HG03442 (cell line): ENCODE measurements around the gene SCAF1.
A peak's percentile ranks its signal among the peaks of the same experiment; 100 is the strongest.

Experiments used
- ATAC-seq: cut with Tn5 transposase; IDR thresholded peaks from one replicate; pipeline ENCODE4 v1.9.1; 2021; ENCODE audit warnings: mild to moderate bottlenecking, moderate library complexity; ENCODE audit not compliant: unreplicated experiment

The SCAF1 gene, protein sequence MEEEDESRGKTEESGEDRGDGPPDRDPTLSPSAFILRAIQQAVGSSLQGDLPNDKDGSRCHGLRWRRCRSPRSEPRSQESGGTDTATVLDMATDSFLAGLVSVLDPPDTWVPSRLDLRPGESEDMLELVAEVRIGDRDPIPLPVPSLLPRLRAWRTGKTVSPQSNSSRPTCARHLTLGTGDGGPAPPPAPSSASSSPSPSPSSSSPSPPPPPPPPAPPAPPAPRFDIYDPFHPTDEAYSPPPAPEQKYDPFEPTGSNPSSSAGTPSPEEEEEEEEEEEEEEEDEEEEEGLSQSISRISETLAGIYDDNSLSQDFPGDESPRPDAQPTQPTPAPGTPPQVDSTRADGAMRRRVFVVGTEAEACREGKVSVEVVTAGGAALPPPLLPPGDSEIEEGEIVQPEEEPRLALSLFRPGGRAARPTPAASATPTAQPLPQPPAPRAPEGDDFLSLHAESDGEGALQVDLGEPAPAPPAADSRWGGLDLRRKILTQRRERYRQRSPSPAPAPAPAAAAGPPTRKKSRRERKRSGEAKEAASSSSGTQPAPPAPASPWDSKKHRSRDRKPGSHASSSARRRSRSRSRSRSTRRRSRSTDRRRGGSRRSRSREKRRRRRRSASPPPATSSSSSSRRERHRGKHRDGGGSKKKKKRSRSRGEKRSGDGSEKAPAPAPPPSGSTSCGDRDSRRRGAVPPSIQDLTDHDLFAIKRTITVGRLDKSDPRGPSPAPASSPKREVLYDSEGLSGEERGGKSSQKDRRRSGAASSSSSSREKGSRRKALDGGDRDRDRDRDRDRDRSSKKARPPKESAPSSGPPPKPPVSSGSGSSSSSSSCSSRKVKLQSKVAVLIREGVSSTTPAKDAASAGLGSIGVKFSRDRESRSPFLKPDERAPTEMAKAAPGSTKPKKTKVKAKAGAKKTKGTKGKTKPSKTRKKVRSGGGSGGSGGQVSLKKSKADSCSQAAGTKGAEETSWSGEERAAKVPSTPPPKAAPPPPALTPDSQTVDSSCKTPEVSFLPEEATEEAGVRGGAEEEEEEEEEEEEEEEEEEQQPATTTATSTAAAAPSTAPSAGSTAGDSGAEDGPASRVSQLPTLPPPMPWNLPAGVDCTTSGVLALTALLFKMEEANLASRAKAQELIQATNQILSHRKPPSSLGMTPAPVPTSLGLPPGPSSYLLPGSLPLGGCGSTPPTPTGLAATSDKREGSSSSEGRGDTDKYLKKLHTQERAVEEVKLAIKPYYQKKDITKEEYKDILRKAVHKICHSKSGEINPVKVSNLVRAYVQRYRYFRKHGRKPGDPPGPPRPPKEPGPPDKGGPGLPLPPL

DNA sequence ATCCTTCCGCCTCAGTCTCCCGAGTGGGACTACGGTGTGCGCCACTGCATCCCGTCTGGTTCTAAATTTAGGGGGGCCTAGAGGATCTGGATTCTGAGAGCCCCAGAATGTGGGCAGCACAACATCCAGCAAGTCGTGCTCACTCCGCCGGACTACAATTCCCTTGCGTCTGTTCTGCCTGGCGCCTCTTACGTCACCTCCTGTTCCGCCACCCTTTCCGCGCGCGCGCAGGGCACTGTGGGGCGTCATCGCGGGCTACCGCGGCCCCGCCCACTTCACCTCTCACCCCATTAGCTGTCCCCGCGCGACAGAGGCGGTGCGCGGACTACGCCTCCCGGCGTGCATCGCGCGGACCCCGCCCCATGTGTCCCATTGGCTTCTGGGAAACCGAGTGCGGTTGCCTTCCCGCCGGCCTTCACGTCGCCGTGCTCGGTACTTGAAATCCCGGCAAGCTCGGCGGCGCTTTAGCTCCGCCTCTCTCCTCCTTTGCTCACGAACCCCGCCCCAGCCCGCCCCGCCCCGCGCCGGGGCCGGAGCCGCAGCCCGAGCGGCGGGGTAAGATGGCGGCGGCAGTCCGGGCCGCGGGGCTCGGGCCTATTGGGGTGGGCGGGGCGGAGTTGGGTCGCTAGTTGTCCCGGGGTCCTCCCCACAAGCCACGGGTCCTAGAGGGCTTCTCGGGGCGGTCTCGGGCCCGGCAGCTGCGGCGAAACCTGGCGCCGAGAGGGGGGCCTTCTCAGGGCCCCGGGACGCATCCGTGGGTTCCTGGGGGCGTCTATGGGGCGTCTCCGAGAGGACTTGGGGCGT is at the start of gene SCAF1:
Gene SCAF1, plus strand, starts transcription at position 522 of the 804 bp plus-strand sequence. CDS start 2,818 bp downstream, outside the sequence.
- ATAC-seq = peak; percentile 67

DNA sequence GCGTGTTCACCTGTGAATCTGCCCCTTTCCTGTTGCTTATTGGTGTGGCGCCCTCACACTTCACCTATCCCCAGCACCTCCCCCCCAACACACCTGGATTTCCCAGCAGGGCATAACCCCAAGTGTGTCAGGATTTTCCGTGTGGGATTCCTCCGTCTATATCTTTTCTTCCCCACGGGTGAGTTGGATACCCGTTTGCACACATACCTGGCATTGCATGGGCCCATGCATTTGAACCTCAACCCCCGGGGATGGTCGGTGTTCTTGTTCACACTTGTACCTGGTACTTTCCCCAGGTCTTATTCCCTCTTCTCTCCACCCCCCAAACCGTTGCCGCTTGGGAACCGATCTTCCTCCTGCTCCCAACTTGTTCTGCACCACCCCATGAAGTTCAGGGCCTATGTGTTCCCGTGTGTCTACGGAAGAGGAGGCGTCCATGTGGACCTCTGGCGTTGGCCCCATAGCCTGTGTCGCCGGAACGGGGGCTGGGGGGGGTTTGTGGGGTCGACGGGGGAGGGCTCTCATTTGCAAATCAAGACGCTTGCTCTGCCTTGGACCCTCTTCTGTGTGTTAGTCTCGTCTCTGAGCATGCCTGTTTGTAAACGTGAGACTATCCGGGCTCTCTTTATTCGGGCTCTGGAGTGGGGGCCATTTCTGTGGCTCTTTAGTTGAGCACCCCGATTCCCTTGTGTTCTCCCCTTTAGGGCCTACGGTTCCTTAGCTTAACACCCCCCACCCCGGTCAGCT is 49.4 kb upstream of the SCAF1 start:
- no peak for ATAC-seq

DNA sequence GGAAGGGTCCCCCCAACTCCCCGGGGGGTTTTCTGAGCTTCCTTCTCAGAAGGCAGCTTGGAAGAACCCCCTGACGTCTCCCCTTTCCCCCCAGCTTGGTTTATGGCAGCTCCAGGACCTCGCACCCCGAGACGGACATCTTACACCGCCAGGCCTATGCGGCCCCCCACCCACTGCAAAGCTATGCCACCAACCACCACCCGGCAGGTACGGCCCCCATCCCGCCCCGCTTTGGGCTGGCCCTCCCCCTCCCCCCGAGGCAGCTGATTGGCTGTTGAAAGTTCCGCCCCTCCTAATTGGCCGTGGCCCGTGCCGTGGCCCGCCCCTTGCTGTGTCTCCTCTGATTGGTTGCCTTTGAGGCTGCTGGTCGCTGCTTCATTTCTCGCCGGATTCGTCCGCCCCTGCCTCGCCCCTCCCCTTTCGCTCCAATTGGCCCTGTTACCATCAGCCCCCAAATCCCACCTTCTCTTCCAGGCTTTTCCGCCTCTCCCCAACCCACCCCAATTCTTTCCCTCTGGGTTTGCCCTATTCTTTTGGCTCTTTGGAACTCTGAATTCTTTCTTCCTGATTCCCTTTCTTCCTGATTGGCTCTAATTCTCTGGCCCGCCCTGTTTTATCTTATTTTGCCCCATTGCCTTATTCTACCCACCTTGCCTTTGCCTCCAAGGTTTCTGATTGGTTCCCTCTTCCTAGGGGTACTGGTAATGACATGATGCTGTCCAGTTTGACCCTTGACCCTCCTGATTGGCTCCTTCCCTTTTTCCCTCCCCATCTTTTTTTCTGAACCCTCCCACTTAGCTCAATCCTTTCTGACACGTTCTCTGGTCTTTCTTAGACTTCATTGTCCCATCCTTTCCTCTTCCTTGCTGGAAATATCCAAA is 48.5 kb upstream of the SCAF1 start:
- ATAC-seq = peak; percentile 39

DNA sequence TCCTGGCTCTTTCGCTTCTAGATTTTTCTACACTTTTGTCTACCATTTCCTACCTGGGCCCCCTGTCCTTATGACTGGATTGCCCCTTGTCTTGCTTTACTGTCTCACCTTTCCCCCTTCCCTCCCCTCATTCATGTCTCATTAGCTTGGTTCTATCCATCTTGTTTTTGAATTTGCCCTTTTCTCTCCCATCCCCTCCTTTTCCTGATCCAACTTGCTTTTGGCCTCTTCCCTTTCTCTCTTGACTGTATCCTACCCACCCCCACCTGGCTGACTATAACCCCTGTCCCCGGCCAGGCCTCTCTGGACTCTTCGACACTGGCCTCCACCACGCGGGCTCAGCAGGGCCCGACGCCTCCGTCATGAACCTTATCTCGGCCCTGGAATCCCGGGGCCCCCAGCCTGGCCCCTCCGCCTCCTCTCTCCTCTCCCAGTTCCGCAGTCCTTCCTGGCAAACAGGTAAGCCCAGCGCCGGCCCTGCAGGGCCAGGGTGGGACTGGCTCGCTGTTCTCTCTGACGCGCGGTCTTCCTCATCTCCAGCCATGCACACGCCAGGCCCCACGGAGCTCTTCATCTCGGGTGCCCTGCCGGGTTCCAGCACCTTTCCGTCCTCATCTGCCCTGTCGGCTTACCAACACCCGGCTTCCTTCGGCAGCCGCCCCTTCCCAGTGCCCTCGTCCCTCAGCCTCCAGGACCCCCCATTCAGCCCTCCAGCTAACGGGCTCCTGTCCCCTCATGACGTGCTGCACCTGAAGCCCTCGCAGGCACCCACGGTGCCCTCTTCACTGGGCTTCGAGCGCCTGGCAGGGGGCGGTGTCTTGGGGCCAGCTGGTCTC is 47.6 kb upstream of the SCAF1 start:
- ATAC-seq = no peak

DNA sequence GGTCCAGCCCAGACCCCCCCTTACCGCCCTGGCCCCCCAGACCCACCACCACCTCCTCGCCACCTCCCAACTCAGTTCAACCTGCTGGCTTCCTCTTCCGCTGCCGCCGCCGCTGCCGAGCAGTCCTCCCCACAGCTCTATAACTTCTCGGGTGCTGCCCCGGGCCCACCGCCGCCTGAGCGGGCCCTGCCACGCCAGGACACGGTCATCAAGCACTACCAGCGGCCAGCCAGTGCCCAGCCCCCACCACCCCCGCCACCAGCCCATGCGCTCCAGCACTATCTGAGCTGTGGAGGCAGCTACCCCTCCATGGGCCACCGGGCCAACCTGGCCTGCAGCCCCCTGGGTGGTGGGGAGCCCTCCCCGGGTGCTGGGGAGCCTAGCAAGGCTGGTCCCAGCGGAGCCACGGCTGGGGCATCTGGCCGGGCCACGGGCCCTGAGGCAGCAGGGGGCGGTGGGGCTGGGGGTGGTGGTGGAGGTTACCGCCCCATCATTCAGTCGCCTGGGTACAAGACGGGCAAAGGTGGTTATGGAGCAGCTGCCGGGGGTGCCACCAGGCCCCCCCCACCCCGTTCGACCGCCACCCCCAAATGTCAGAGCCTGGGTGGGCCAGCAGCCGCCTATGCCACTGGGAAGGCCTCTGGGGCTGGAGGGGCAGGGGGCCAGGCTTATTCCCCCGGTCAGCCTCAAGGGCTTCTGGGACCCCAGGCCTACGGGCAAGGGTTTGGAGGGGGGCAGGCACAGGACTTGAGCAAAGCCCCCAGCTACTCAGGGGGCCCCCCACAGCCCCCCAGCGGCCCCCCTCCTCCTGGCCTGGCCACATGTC is 46.8 kb upstream of the SCAF1 start:
- ATAC-seq = no peak

DNA sequence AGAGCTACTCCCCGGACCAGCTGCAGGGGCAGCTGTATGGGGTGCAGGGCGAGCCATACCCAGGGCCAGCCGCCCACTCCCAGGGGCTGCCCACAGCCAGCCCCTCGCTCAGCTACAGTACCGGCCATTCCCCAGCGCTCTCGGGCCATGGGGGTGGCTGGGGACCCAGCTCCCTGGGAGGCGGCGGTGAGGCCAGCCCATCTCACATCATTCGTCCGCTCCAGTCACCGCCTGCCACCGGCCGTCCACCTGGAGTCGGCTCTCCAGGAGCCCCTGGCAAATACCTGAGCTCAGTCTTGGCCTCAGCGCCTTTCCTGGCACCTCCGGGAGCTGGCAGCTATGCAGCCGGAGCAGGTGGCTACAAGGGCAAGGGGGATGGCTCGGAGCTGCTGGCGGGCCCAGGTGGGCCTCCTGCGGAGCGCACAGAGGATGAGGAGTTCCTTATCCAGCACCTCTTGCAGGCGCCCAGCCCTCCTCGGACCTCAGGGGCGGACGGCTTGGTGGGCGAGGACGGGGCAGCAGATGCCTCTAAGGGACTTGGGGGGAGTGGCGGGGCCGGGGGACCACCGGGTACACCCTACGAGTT is 46.1 kb upstream of the SCAF1 start:
- ATAC-seq = no peak

DNA sequence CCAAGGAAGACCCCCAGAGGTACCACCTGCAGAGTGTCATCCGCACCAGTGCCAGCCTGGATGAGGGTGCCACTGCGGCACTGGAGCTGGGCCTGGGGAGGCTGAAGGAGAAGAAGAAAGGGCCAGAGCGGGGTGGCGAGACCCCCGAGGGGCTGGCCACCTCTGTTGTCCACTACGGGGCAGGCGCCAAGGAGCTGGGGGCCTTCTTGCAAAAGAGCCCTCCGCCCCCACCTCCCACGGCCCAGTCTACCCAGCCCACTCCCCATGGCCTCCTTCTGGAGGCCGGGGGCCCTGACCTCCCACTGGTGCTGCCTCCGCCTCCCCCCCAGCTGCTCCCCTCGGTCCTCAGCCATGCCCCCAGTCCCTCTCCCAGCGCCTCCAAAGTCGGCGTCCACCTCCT is 45.6 kb upstream of the SCAF1 start:
- ATAC-seq = no peak

DNA sequence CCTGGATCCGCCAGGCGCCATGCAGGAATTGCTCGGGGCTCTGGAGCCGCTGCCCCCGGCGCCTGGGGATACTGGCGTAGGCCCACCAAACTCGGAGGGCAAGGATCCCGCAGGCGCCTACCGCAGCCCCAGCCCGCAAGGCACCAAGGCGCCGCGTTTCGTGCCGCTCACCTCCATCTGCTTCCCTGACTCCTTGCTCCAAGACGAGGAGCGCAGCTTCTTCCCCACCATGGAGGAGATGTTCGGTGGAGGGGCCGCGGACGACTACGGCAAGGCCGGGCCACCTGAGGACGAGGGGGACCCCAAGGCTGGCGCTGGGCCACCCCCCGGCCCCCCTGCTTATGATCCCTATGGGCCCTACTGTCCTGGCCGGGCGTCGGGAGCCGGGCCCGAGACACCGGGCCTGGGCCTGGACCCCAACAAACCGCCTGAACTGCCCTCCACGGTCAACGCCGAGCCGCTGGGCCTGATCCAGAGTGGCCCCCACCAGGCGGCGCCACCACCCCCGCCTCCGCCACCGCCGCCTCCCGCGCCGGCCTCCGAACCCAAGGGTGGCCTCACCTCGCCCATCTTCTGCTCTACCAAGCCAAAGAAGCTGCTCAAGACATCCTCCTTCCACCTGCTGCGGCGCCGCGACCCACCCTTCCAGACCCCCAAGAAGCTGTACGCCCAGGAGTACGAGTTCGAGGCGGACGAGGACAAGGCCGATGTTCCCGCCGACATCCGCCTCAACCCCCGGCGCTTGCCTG is 44.9 kb upstream of the SCAF1 start:
- ATAC-seq = no peak

DNA sequence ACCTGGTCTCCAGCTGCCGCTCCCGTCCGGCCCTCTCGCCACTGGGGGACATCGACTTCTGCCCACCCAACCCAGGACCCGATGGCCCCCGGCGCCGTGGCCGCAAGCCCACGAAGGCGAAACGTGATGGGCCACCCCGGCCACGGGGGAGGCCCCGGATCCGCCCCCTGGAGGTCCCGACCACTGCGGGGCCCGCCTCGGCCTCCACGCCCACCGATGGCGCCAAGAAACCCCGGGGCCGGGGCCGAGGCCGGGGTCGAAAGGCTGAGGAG is 44.4 kb upstream of the SCAF1 start:
- ATAC-seq = no peak

DNA sequence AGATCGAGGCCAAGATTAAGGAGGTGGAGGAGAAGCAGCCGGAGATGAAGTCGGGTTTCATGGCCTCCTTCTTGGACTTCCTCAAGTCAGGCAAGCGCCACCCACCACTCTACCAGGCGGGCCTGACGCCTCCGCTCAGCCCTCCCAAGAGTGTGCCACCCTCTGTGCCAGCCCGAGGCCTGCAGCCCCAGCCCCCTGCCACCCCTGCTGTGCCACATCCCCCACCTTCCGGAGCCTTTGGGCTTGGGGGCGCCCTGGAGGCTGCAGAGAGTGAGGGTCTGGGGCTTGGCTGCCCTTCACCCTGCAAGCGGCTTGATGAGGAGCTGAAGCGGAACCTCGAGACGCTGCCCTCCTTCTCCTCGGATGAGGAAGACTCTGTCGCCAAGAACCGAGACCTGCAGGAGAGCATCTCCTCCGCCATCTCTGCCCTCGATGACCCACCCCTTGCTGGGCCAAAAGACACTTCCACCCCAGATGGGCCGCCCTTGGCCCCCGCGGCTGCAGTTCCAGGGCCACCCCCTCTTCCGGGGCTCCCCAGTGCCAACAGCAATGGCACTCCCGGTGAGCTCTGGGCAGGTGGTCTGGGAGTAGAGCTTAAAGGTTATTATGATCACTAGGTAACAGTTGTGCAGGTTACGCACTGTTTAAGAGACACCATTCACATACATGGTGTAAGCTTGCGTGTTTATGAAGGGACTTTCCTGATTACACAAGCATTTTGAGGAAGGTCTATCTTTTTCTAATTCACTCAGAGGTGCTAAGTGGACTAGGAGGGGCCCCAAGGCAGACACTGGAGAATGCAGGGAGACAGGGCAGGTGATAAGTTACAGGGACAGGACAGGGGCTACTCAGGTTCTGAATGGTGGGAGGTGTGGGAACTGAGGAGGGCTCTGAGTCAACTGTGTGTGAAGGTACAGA is 42.4 kb upstream of the SCAF1 start:
- no peak for ATAC-seq

DNA sequence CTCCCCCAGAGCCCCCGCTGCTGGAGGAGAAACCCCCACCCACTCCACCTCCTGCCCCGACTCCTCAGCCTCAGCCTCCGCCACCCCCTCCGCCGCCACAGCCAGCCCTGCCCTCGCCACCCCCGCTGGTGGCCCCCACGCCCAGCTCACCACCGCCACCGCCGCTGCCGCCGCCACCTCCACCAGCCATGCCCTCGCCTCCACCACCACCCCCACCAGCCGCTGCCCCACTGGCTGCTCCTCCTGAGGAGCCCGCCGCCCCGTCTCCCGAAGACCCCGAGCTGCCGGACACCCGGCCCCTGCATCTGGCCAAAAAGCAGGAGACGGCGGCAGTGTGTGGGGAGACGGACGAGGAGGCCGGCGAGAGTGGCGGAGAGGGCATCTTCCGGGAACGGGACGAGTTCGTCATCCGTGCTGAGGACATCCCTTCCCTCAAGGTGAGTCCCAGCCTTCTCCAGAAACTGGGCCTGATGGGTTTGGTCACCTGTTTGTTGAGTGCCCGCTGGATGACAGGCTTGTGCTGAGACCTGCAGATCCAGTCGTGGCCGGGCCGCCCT is 40.4 kb upstream of the SCAF1 start:
- ATAC-seq = no peak

DNA sequence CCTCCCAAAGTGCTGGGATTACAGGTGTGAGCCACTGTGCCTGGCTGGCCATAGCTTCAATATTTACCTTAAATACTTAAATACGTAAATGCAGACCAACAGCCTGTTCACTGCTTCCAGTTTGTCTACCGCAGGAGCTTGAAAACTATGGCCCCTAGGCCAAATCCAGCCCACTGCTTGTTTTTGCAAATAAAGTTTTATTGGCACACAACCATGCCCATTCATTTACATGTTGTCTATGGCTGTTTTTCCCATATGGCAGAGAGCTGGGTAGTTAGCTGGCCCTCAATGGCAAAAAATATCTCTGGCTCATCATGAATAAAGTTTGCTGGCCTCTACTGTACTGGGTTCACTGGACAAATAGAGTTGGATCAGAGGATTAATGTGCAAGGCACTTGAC is 39.2 kb upstream of the SCAF1 start:
- no peak for ATAC-seq

DNA sequence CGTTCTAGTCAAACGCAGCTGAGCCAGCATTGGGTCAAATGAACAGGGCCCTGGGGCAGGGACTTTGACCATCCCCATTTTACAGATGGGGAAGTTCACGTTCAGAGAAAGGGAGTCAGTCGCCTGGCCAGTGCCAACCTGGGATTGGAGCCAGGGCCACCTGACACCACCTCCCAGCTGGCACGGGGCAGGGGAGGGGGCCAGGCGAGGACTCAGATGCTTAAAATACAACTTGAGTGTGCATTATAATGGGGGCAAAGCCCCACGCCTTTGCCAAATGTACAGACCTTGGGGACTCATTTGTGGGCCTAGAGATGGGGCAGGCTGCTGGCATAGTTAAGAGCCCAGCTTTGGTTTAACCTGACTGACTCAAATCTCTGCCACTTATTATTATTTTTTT is 36.4 kb upstream of the SCAF1 start:
- ATAC-seq = no peak

DNA sequence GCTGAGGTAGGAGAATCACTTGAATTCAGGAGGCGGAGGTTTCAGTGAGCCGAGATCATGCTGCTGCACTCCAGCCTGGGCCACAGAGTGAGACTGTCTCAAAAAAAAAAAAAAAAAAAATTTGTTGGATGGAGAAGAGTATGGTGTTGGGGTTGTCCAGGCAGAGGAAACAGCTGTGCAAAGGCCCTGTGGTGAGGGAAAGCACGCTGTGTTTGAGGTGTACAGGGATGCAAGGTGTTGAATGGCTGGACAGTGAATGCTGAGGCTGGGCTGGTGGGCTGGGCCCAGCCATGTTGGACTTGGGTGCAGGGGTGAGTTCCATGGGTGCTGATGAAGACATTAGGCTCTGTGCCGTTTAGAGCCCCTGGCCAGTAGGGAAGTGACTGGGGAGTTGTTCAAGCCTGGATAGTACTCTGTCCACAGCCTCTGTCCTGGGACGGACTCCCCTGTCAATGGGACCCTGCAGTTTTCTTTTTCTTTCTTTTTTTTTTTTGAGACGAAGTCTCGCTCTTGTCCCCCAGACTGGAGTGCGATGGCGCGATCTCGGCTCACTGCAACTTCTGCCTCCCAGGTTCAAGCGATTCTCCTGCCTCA is 32.4 kb upstream of the SCAF1 start:
- no peak for ATAC-seq
